Neural cell (in vitro differentiated cells): ENCODE measurements around the gene AP1M2.

Experiments
- CTCF ChIP-seq: fragments of 450-650 bp; IDR thresholded peaks from 2 replicates; pipeline ENCODE4 v1.5.1; 2014; ENCODE audit warnings: antibody characterized with exemption, mild to moderate bottlenecking, moderate library complexity; ENCODE audit not compliant: poor library complexity, severe bottlenecking
- EP300 ChIP-seq: fragments of 450-650 bp; conservative IDR thresholded peaks from 2 replicates; pipeline ENCODE4 v1.6.1; 2014; ENCODE audit warnings: antibody characterized with exemption, mild to moderate bottlenecking, moderate library complexity; ENCODE audit not compliant: poor library complexity, severe bottlenecking
- EZH2 ChIP-seq: fragments of 200-600, 300-800 bp; shearing (Covaris generic), sonication (generic); IDR thresholded peaks from 2 replicates; pipeline ENCODE4 v1.6.1; 2014; ENCODE audit warnings: antibody characterized with exemption, low read length, borderline replicate concordance, mild to moderate bottlenecking; ENCODE audit not compliant: insufficient read depth, poor library complexity, severe bottlenecking
- MXI1 ChIP-seq: fragments of 450-650 bp; conservative IDR thresholded peaks from 2 replicates; pipeline ENCODE4 v1.6.1; 2014; ENCODE audit warnings: antibody characterized with exemption, mild to moderate bottlenecking; ENCODE audit not compliant: poor library complexity, severe bottlenecking
- POLR2AphosphoS5 ChIP-seq: IDR thresholded peaks from 2 replicates; pipeline ENCODE4 v1.6.1; 2012
- RAD21 ChIP-seq: fragments of 450-650 bp; conservative IDR thresholded peaks from 2 replicates; pipeline ENCODE4 v1.6.1; 2014; ENCODE audit warnings: antibody characterized with exemption, mild to moderate bottlenecking, moderate library complexity
- REST ChIP-seq: IDR thresholded peaks from 2 replicates; pipeline ENCODE4 v1.6.1; 2012; ENCODE audit warnings: borderline replicate concordance
- SMC3 ChIP-seq: fragments of 450-650 bp; conservative IDR thresholded peaks from 2 replicates; pipeline ENCODE4 v1.6.1; 2014; ENCODE audit warnings: antibody characterized with exemption, mild to moderate bottlenecking, moderate library complexity; ENCODE audit not compliant: poor library complexity
- TAF1 ChIP-seq: IDR thresholded peaks from 2 replicates; pipeline ENCODE4 v1.6.1; 2012; ENCODE audit warnings: low read depth

- TF ChIP-seq SMC3 = no peak
- TF ChIP-seq CTCF = no peak
- TF ChIP-seq EZH2 = no peak
- no peak for TF ChIP-seq POLR2AphosphoS5
- TF ChIP-seq REST = no peak
- TF ChIP-seq MXI1 = no peak
- TF ChIP-seq EP300 = no peak
- TF ChIP-seq TAF1 = no peak
- no peak for TF ChIP-seq RAD21
Observed at GRCh38 chr19:10587839-10588150, 683 bp upstream of the AP1M2 start.
